Central memory CD4-positive, alpha-beta T cell (primary cell): ENCODE measurements around the gene TAS2R5.
A peak's percentile ranks its signal among the peaks of the same experiment; 100 is the strongest.
"Not testable (repeated sequence)": the region's sequence is repeated elsewhere in the genome, so short reads cannot be mapped to it uniquely, and the experiment has no call there.

Source experiments
- DNase-seq: peaks from one replicate; pipeline ENCODE4 v3.0.0; 2022
- total RNA-seq, 3 experiments: gene quantifications; one replicate each; lab custom pipeline; 2026; lab: John Stamatoyannopoulos, UW

Gene TAS2R5
- total RNA-seq: 0.19 to 1.7 (median 0.71) reads per million in 3 experiments

- DNase-seq: no peak
Observed at GRCh38 chr7:141789917-141790316, at the start of gene TAS2R5. Gene TAS2R5 (plus strand): TSS chr7:141790217. CDS start chr7:141790362, 145 bp downstream.

- DNase-seq: no peak
Observed at GRCh38 chr7:141742229-141742628, 47.8 kb upstream of the TAS2R5 start.

GRCh38 chr7:141744131-141744530 is 45.9 kb upstream of the TAS2R5 start:
- no peak for DNase-seq

GRCh38 chr7:141748396-141748795 is 41.6 kb upstream of the TAS2R5 start:
- no peak for DNase-seq

GRCh38 chr7:141751904-141752303 is 38.1 kb upstream of the TAS2R5 start:
- not testable (repeated sequence) for DNase-seq

GRCh38 chr7:141752634-141753033 is 37.4 kb upstream of the TAS2R5 start:
- no peak for DNase-seq

- no peak for DNase-seq
Observed at GRCh38 chr7:141754939-141755338, 35.1 kb upstream of the TAS2R5 start.

- no peak for DNase-seq
Observed at GRCh38 chr7:141763797-141764196, 26.2 kb upstream of the TAS2R5 start, which contains the start of gene TAS2R3. Gene TAS2R3 (plus strand): TSS chr7:141764097. CDS start chr7:141764159, 62 bp downstream.

- DNase-seq: not testable (repeated sequence)
Observed at GRCh38 chr7:141770083-141770583, 19.9 kb upstream of the TAS2R5 start.

- no peak for DNase-seq
Observed at GRCh38 chr7:141776374-141776773, 13.6 kb upstream of the TAS2R5 start, which contains the start of gene TAS2R4. Gene TAS2R4 (plus strand): TSS chr7:141776674. CDS start chr7:141778489, 1,815 bp downstream.

GRCh38 chr7:141785706-141786552 is 4.1 kb upstream of the TAS2R5 start:
- peak; percentile 24 for DNase-seq

- no peak for DNase-seq
Observed at GRCh38 chr7:141788296-141788695, 1.7 kb upstream of the TAS2R5 start.

GRCh38 chr7:141792526-141792925 is 2.5 kb downstream of the TAS2R5 start:
- DNase-seq: no peak

- no peak for DNase-seq
Observed at GRCh38 chr7:141820067-141820466, 30.1 kb downstream of the TAS2R5 start.

- not testable (repeated sequence) for DNase-seq
Observed at GRCh38 chr7:141822432-141822831, 32.4 kb downstream of the TAS2R5 start.

- no peak for DNase-seq
Observed at GRCh38 chr7:141837683-141838082, 47.7 kb downstream of the TAS2R5 start.

- DNase-seq: no peak
Observed at GRCh38 chr7:141838581-141838980, 48.6 kb downstream of the TAS2R5 start.

GRCh38 chr7:141839256-141839655 is 49.2 kb downstream of the TAS2R5 start:
- DNase-seq: no peak

- no peak for DNase-seq
Observed at GRCh38 chr7:141840708-141841107, 50.7 kb downstream of the TAS2R5 start.
